Measurements from ENCODE around the gene COL4A4.

GRCh38 chr2:227185615-227186232 is 21.7 kb upstream of the COL4A4 start:
- TF ChIP-seq POLR2A (IDR thresholded peaks at IDR 0.05; ENCODE audit: low read length) (no peak), RARB (CRISPR knock-in tag; IDR thresholded peaks at IDR 0.05) (no peak), MAFK (IDR thresholded peaks at IDR 0.05; ENCODE audit: partially characterized antibody) (no peak), HMGXB4 (CRISPR knock-in tag; IDR thresholded peaks at IDR 0.05; ENCODE audit: borderline replicate concordance) (no peak)
- TF ChIP-seq, protein P1, sequence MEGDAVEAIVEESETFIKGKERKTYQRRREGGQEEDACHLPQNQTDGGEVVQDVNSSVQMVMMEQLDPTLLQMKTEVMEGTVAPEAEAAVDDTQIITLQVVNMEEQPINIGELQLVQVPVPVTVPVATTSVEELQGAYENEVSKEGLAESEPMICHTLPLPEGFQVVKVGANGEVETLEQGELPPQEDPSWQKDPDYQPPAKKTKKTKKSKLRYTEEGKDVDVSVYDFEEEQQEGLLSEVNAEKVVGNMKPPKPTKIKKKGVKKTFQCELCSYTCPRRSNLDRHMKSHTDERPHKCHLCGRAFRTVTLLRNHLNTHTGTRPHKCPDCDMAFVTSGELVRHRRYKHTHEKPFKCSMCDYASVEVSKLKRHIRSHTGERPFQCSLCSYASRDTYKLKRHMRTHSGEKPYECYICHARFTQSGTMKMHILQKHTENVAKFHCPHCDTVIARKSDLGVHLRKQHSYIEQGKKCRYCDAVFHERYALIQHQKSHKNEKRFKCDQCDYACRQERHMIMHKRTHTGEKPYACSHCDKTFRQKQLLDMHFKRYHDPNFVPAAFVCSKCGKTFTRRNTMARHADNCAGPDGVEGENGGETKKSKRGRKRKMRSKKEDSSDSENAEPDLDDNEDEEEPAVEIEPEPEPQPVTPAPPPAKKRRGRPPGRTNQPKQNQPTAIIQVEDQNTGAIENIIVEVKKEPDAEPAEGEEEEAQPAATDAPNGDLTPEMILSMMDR (IDR thresholded peaks at IDR 0.05) = no peak
- TF ChIP-seq, protein P2, sequence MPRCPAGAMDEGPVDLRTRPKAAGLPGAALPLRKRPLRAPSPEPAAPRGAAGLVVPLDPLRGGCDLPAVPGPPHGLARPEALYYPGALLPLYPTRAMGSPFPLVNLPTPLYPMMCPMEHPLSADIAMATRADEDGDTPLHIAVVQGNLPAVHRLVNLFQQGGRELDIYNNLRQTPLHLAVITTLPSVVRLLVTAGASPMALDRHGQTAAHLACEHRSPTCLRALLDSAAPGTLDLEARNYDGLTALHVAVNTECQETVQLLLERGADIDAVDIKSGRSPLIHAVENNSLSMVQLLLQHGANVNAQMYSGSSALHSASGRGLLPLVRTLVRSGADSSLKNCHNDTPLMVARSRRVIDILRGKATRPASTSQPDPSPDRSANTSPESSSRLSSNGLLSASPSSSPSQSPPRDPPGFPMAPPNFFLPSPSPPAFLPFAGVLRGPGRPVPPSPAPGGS (IDR thresholded peaks at IDR 0.05) = no peak
- TF ChIP-seq, protein P3, sequence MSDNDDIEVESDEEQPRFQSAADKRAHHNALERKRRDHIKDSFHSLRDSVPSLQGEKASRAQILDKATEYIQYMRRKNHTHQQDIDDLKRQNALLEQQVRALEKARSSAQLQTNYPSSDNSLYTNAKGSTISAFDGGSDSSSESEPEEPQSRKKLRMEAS (IDR thresholded peaks at IDR 0.05) = no peak
